Measurements from ENCODE around the gene TRIP11. TPM values are rescaled to one million over a fixed set of nuclear protein-coding genes. Genes with fewer than 3 reads are reported as not detected.

Gene TRIP11
- total and polyA plus RNA-seq, 2 experiments from 2014 or later: 24.9 to 52.2 TPM

DNA sequence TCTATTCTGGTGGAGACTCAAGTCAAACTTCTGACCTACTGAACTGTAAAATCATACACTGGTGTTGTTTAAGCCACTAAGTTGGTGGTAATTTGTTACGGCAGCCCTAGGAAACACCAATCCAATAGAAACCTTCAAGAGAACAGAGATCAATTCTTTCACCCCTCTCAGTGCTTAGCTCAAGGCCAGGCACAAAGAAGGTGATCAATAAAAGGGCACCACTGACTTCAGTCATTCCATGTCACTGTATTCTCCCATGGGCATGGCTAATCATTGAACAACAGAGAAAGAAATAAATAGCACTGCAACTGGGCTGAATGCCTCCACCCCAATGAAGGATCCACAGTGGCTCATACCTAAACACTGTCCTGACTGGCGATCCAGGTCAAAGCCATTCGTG lies 99.7 kb downstream of the TRIP11 start (continued):
- TF ChIP-seq, protein P1, sequence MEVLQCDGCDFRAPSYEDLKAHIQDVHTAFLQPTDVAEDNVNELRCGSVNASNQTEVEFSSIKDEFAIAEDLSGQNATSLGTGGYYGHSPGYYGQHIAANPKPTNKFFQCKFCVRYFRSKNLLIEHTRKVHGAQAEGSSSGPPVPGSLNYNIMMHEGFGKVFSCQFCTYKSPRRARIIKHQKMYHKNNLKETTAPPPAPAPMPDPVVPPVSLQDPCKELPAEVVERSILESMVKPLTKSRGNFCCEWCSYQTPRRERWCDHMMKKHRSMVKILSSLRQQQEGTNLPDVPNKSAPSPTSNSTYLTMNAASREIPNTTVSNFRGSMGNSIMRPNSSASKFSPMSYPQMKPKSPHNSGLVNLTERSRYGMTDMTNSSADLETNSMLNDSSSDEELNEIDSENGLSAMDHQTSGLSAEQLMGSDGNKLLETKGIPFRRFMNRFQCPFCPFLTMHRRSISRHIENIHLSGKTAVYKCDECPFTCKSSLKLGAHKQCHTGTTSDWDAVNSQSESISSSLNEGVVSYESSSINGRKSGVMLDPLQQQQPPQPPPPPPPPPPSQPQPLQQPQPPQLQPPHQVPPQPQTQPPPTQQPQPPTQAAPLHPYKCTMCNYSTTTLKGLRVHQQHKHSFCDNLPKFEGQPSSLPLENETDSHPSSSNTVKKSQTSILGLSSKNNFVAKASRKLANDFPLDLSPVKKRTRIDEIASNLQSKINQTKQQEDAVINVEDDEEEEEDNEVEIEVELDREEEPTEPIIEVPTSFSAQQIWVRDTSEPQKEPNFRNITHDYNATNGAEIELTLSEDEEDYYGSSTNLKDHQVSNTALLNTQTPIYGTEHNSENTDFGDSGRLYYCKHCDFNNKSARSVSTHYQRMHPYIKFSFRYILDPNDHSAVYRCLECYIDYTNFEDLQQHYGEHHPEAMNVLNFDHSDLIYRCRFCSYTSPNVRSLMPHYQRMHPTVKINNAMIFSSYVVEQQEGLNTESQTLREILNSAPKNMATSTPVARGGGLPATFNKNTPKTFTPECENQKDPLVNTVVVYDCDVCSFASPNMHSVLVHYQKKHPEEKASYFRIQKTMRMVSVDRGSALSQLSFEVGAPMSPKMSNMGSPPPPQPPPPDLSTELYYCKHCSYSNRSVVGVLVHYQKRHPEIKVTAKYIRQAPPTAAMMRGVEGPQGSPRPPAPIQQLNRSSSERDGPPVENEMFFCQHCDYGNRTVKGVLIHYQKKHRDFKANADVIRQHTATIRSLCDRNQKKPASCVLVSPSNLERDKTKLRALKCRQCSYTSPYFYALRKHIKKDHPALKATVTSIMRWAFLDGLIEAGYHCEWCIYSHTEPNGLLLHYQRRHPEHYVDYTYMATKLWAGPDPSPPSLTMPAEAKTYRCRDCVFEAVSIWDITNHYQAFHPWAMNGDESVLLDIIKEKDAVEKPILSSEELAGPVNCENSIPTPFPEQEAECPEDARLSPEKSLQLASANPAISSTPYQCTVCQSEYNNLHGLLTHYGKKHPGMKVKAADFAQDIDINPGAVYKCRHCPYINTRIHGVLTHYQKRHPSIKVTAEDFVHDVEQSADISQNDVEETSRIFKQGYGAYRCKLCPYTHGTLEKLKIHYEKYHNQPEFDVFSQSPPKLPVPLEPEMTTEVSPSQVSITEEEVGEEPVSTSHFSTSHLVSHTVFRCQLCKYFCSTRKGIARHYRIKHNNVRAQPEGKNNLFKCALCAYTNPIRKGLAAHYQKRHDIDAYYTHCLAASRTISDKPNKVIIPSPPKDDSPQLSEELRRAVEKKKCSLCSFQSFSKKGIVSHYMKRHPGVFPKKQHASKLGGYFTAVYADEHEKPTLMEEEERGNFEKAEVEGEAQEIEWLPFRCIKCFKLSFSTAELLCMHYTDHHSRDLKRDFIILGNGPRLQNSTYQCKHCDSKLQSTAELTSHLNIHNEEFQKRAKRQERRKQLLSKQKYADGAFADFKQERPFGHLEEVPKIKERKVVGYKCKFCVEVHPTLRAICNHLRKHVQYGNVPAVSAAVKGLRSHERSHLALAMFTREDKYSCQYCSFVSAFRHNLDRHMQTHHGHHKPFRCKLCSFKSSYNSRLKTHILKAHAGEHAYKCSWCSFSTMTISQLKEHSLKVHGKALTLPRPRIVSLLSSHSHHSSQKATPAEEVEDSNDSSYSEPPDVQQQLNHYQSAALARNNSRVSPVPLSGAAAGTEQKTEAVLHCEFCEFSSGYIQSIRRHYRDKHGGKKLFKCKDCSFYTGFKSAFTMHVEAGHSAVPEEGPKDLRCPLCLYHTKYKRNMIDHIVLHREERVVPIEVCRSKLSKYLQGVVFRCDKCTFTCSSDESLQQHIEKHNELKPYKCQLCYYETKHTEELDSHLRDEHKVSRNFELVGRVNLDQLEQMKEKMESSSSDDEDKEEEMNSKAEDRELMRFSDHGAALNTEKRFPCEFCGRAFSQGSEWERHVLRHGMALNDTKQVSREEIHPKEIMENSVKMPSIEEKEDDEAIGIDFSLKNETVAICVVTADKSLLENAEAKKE (CRISPR knock-in tag; IDR thresholded peaks at IDR 0.05): no peak
- TF ChIP-seq ZNF114 (CRISPR knock-in tag; IDR thresholded peaks at IDR 0.05): no peak
- TF ChIP-seq EZH2 (IDR thresholded peaks at IDR 0.05; ENCODE audit: low read depth, unreplicated experiment): no peak

DNA sequence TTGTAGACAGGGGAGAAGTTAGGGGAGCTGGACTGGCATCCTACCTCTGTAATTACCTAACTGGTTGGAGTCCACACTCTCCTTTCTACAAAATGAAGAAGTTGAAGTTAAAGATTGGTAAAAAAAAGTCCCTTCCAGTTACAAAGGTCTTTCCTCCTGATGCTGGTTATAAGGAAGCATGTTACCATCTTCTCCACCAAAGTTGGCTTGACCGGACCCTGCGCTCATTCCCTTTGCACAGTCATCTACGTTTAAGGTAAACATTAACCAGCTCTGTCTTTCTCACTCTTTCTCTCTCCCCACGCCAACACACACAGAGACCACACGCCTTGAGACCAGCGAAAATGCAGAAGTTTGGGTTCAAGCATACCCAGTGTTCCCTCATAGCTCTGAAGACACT lies 104.3 kb downstream of the TRIP11 start:
- Mint-ChIP-seq H3K36me3 (ENCODE audit: low read depth) (no peaks in the 10 kb centered on the region), H3K9me3 (no peaks in the 10 kb centered on the region), H3K4me3 (no peak overlapping the region), H3K27me3 (ENCODE audit: insufficient read depth, low read depth, poor library complexity) (no peaks in the 10 kb centered on the region), H3K27ac (no peak overlapping the region), H3K4me1 (peaks cover 7% of the 10 kb centered on the region; the same call in 2 of the 3 replicates)
- Histone ChIP-seq H3F3A (replicated peaks; ENCODE audit: low read depth) (no peaks in the 10 kb centered on the region), H3K4me1 (ENCODE audit: insufficient read depth) (0 out of 2 replicates have a peak, but pooled peaks cover 1% of the 10 kb centered on the region), H3K27me3 (ENCODE audit: insufficient read depth) (no peaks in the 10 kb centered on the region), H3K4me3 (no peak overlapping the region), H3K9me2 (ENCODE audit: insufficient read depth) (peaks cover 4% of the 10 kb centered on the region; the same call in 1 of the 2 replicates), H3K36me3 (ENCODE audit: insufficient read depth) (no peaks in the 10 kb centered on the region), H4K20me1 (replicated peaks; ENCODE audit: insufficient read depth) (no peaks in the 10 kb centered on the region), H2AFZ (no peak overlapping the region), H3K79me2 (replicated peaks; ENCODE audit: insufficient read depth) (no peaks in the 10 kb centered on the region), H3K27ac (ENCODE audit: low read depth) (no peak overlapping the region), H3K4me2 (no peak overlapping the region)
- DNase-seq (ENCODE audit: low spot score): no peak
- no peak for ATAC-seq
- TF ChIP-seq ZNF331 (CRISPR knock-in tag; IDR thresholded peaks at IDR 0.05; ENCODE audit: low read depth): no peak
- TF ChIP-seq, protein P2, sequence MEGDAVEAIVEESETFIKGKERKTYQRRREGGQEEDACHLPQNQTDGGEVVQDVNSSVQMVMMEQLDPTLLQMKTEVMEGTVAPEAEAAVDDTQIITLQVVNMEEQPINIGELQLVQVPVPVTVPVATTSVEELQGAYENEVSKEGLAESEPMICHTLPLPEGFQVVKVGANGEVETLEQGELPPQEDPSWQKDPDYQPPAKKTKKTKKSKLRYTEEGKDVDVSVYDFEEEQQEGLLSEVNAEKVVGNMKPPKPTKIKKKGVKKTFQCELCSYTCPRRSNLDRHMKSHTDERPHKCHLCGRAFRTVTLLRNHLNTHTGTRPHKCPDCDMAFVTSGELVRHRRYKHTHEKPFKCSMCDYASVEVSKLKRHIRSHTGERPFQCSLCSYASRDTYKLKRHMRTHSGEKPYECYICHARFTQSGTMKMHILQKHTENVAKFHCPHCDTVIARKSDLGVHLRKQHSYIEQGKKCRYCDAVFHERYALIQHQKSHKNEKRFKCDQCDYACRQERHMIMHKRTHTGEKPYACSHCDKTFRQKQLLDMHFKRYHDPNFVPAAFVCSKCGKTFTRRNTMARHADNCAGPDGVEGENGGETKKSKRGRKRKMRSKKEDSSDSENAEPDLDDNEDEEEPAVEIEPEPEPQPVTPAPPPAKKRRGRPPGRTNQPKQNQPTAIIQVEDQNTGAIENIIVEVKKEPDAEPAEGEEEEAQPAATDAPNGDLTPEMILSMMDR (conservative IDR thresholded peaks at IDR 0.05; ENCODE audit: low read depth in 2 of 2): no peak
- no peak for TF ChIP-seq EZH2phosphoT487 (IDR thresholded peaks at IDR 0.05; ENCODE audit: unreplicated experiment)
- no peak for TF ChIP-seq POLR2AphosphoS5 (IDR thresholded peaks at IDR 0.05; ENCODE audit: low read depth)
- no peak for TF ChIP-seq JUNB (IDR thresholded peaks at IDR 0.05; ENCODE audit: unreplicated experiment)
- TF ChIP-seq EZH2 (IDR thresholded peaks at IDR 0.05; ENCODE audit: low read depth, unreplicated experiment): no peak
- TF ChIP-seq, protein P3, sequence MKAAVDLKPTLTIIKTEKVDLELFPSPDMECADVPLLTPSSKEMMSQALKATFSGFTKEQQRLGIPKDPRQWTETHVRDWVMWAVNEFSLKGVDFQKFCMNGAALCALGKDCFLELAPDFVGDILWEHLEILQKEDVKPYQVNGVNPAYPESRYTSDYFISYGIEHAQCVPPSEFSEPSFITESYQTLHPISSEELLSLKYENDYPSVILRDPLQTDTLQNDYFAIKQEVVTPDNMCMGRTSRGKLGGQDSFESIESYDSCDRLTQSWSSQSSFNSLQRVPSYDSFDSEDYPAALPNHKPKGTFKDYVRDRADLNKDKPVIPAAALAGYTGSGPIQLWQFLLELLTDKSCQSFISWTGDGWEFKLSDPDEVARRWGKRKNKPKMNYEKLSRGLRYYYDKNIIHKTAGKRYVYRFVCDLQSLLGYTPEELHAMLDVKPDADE (IDR thresholded peaks at IDR 0.05): no peak
- no peak for TF ChIP-seq ZNF114 (CRISPR knock-in tag; IDR thresholded peaks at IDR 0.05)
- TF ChIP-seq NANOG (IDR thresholded peaks at IDR 0.05; ENCODE audit: borderline replicate concordance): no peak
- TF ChIP-seq CREB1 (CRISPR knock-in tag; IDR thresholded peaks at IDR 0.05; ENCODE audit: low read depth): no peak

Data from GM23338 (cell line).